ENCODE results near the gene ARID1B. TPM values are rescaled to one million over a fixed set of nuclear protein-coding genes. Genes with fewer than 3 reads are reported as not detected.

The ARID1B gene
- total RNA-seq, 1 experiment from 2014 or later: 35.6 TPM

DNA sequence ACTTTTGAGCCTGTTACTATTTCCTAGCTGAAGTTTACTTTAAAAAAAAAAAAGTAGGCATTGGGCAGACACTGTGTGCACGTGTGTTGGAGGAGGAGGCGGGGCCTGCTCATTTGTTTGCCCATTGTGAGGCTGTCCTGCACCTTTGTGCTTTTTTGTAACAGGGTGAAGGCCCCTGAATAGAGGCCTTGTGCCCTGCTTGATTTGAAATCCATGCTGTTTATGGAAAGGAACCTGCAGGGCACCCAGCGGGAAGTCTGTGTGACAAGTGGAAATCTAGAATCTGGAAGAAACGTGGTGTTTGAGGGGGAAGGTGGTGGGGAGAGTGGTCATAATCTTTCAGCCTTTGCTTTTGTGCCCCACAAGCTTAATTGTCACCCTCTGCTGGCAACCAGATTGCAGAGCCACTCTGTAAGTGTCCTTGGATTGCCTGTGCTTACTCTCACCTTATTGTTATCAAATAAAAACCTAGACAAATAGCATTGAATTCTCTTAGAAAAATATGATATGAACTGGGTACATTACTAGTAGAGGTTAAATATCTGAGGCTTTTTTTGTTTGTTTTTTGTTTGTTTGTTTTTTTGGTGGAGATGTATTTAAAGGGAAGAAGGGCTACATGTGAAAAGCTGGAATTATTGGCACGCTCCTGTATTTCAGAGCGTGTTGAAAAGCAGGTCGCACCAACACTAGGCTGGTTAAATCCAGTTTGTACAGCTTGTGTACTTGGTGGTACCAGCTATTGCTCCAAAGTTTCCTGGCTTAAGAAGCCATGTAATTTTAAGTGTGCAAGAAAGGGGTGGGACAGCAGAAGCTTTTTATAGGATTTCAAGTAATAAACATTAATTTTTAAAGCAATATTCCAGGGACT lies 156.3 kb downstream of the ARID1B start:
- ChIA-PET RAD21 (ENCODE audit: low non-redundant PET in 1 of 2, low total read pairs in 2 of 2, uncharacterized antibody in 2 of 2, unreplicated experiment in 2 of 2) (no interaction called here), CTCF (interaction anchor here (1.3 kb wide), 1 partner anchor 9 kb away, joined by 5 read pairs; no protein-coding TSS in a partner anchor), POLR2A (no interaction called here)
- no peak overlapping the region for H3K27ac ChIP-seq (ENCODE audit: low read depth, low read length)
- peaks cover 11 to 16% of the 10 kb centered on the region in 2 experiments; a peak in 3 of 4 replicates for H3K4me1 ChIP-seq (ENCODE audit: control insufficient read depth in 1 of 2, insufficient read depth in 2 of 2, low read length in 2 of 2)
- TF ChIP-seq, protein P1, sequence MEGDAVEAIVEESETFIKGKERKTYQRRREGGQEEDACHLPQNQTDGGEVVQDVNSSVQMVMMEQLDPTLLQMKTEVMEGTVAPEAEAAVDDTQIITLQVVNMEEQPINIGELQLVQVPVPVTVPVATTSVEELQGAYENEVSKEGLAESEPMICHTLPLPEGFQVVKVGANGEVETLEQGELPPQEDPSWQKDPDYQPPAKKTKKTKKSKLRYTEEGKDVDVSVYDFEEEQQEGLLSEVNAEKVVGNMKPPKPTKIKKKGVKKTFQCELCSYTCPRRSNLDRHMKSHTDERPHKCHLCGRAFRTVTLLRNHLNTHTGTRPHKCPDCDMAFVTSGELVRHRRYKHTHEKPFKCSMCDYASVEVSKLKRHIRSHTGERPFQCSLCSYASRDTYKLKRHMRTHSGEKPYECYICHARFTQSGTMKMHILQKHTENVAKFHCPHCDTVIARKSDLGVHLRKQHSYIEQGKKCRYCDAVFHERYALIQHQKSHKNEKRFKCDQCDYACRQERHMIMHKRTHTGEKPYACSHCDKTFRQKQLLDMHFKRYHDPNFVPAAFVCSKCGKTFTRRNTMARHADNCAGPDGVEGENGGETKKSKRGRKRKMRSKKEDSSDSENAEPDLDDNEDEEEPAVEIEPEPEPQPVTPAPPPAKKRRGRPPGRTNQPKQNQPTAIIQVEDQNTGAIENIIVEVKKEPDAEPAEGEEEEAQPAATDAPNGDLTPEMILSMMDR (IDR thresholded peaks at IDR 0.05 in 2 of 3, conservative IDR thresholded peaks at IDR 0.05 in 1 of 3; ENCODE audit: borderline replicate concordance in 1 of 3, insufficient read depth in 1 of 3, low read depth in 2 of 3, low read length in 2 of 3): peak in 1 of 3 experiments; percentile 14; a peak in 1 of 6 replicates
- TF ChIP-seq POLR2AphosphoS5 (IDR thresholded peaks at IDR 0.05; ENCODE audit: low read depth, low read length) (no peak), RAD21 (IDR thresholded peaks at IDR 0.05; ENCODE audit: low read depth) (peak; percentile 38)
- TF ChIP-seq, protein P2, sequence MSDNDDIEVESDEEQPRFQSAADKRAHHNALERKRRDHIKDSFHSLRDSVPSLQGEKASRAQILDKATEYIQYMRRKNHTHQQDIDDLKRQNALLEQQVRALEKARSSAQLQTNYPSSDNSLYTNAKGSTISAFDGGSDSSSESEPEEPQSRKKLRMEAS (IDR thresholded peaks at IDR 0.05): 0 out of 2 replicates have a peak, but pooled peaks have one; percentile 7
- H3K79me2 ChIP-seq (ENCODE audit: insufficient read depth, low read length): peaks cover 13% of the 10 kb centered on the region
- no peak overlapping the region for H3K4me3 ChIP-seq (replicated peaks in 1 of 2; ENCODE audit: low read depth in 1 of 2, low read length in 2 of 2)
- no peaks in the 10 kb centered on the region for H4K20me1 ChIP-seq (ENCODE audit: insufficient read depth)
- no peaks in the 10 kb centered on the region for H3K36me3 ChIP-seq (ENCODE audit: control insufficient read depth in 1 of 2, insufficient read depth in 2 of 2, low read length in 2 of 2)
- no TSS peak for BruUV-seq (replicated peaks)
- H3K9me2 ChIP-seq (ENCODE audit: insufficient read depth): no peaks in the 10 kb centered on the region
- intact Hi-C loops (cut with micrococcal nuclease): no loop called here
- H3K9ac ChIP-seq (ENCODE audit: low read length): no peak overlapping the region
- no peaks in the 10 kb centered on the region for H3K27me3 ChIP-seq (ENCODE audit: insufficient read depth, low read length)
- H3K9me3 ChIP-seq (ENCODE audit: control insufficient read depth in 1 of 2, insufficient read depth in 1 of 2, low read depth in 1 of 2, low read length in 2 of 2): no peaks in the 10 kb centered on the region
- no peak overlapping the region for H2AFZ ChIP-seq (ENCODE audit: low read depth, low read length, poor library complexity, severe bottlenecking)
- H3K4me2 ChIP-seq (ENCODE audit: low read length): peak overlapping the region; percentile 6; the same call in 1 of the 2 replicates
- ATAC-seq (peak; percentile 70), DNase-seq (ENCODE audit: low read depth, low spot score) (no peak)

GRCh38 chr6:156934069-156934460 lies 156.9 kb downstream of the ARID1B start:
- no peaks in the 10 kb centered on the region for H3K9me3 ChIP-seq (ENCODE audit: control insufficient read depth in 1 of 2, insufficient read depth in 1 of 2, low read depth in 1 of 2, low read length in 2 of 2)
- ChIA-PET POLR2A (no interaction called here), RAD21 (ENCODE audit: low non-redundant PET in 1 of 2, low total read pairs in 2 of 2, uncharacterized antibody in 2 of 2, unreplicated experiment in 2 of 2) (no interaction called here), CTCF (interaction anchor here (1.3 kb wide), 1 partner anchor 8 kb away, joined by 5 read pairs; no protein-coding TSS in a partner anchor)
- peaks cover 11 to 16% of the 10 kb centered on the region in 2 experiments; a peak in 3 of 4 replicates for H3K4me1 ChIP-seq (ENCODE audit: control insufficient read depth in 1 of 2, insufficient read depth in 2 of 2, low read length in 2 of 2)
- no peak for ATAC-seq
- no peaks in the 10 kb centered on the region for H3K9me2 ChIP-seq (ENCODE audit: insufficient read depth)
- H3K9ac ChIP-seq (ENCODE audit: low read length): no peak overlapping the region
- no peak overlapping the region for H2AFZ ChIP-seq (ENCODE audit: low read depth, low read length, poor library complexity, severe bottlenecking)
- intact Hi-C loops (cut with micrococcal nuclease): no loop called here
- BruUV-seq (replicated peaks): no TSS peak
- no peaks in the 10 kb centered on the region for H3K36me3 ChIP-seq (ENCODE audit: control insufficient read depth in 1 of 2, insufficient read depth in 2 of 2, low read length in 2 of 2)
- H3K79me2 ChIP-seq (ENCODE audit: insufficient read depth, low read length): peaks cover 18% of the 10 kb centered on the region
- no peak overlapping the region for H3K27ac ChIP-seq (ENCODE audit: low read depth, low read length)
- no peaks in the 10 kb centered on the region for H4K20me1 ChIP-seq (ENCODE audit: insufficient read depth)
- no peak for DNase-seq (ENCODE audit: low read depth, low spot score)
- no peaks in the 10 kb centered on the region for H3K27me3 ChIP-seq (ENCODE audit: insufficient read depth, low read length)
- H3K4me2 ChIP-seq (ENCODE audit: low read length): peak overlapping the region; percentile 6; the same call in 1 of the 2 replicates
- H3K4me3 ChIP-seq (replicated peaks in 1 of 2; ENCODE audit: low read depth in 1 of 2, low read length in 2 of 2): no peak overlapping the region
- no peak for TF ChIP-seq CEBPB (IDR thresholded peaks at IDR 0.05; ENCODE audit: low read depth)
- TF ChIP-seq, protein P2 (IDR thresholded peaks at IDR 0.05): no peak
- TF ChIP-seq EGR1 (IDR thresholded peaks at IDR 0.05; ENCODE audit: low read depth): no peak
- no peak for TF ChIP-seq TCF7L2 (IDR thresholded peaks at IDR 0.05; ENCODE audit: borderline replicate concordance, extremely low read depth, insufficient read depth, insufficient read length)
- TF ChIP-seq EZH2 (IDR thresholded peaks at IDR 0.05): no peak
- TF ChIP-seq, protein P3, sequence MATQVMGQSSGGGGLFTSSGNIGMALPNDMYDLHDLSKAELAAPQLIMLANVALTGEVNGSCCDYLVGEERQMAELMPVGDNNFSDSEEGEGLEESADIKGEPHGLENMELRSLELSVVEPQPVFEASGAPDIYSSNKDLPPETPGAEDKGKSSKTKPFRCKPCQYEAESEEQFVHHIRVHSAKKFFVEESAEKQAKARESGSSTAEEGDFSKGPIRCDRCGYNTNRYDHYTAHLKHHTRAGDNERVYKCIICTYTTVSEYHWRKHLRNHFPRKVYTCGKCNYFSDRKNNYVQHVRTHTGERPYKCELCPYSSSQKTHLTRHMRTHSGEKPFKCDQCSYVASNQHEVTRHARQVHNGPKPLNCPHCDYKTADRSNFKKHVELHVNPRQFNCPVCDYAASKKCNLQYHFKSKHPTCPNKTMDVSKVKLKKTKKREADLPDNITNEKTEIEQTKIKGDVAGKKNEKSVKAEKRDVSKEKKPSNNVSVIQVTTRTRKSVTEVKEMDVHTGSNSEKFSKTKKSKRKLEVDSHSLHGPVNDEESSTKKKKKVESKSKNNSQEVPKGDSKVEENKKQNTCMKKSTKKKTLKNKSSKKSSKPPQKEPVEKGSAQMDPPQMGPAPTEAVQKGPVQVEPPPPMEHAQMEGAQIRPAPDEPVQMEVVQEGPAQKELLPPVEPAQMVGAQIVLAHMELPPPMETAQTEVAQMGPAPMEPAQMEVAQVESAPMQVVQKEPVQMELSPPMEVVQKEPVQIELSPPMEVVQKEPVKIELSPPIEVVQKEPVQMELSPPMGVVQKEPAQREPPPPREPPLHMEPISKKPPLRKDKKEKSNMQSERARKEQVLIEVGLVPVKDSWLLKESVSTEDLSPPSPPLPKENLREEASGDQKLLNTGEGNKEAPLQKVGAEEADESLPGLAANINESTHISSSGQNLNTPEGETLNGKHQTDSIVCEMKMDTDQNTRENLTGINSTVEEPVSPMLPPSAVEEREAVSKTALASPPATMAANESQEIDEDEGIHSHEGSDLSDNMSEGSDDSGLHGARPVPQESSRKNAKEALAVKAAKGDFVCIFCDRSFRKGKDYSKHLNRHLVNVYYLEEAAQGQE (IDR thresholded peaks at IDR 0.05; ENCODE audit: low read depth): no peak
